HEK293 (cell line): ENCODE results near the gene BBS12.

ENCODE experiments used
- CTCF ChIA-PET: fragments of 350-600 bp; formaldehyde crosslinking; extraction: SDS; loops from one replicate; lab custom pipeline; 2021; ENCODE audit warnings: antibody characterized with exemption; lab: Yijun Ruan, JAX
- POLR2A ChIA-PET: fragments of 300-600 bp; formaldehyde crosslinking; extraction: SDS; loops from one replicate; lab custom pipeline; 2020; ENCODE audit warnings: antibody characterized with exemption, inconsistent platforms; lab: Yijun Ruan, JAX
- H3K27ac ChIP-seq: fragments of 200-500 bp; sonication (Bioruptor generic); 2 replicates; pipeline ENCODE4 v1.5.1; 2014; ENCODE audit warnings: low read depth, low read length, control low read depth, inconsistent platforms; ENCODE audit errors: extremely low read depth
- H3K36me3 ChIP-seq, 2 experiments: fragments of 200-500 bp in 1 of 2; sonication (Bioruptor generic) in 1 of 2; 1 replicate in 1 of 2; 2 replicates in 1 of 2; pipeline ENCODE4 v1.5.1; 2014 to 2017; ENCODE audit warnings: inconsistent platforms in 2 of 2, low read length in 2 of 2; ENCODE audit not compliant: control insufficient read depth in 2 of 2, insufficient read depth in 1 of 2
- H3K4me1 ChIP-seq: fragments of 200-500 bp; sonication (Bioruptor generic); 2 replicates; pipeline ENCODE4 v1.5.1; 2014; ENCODE audit warnings: mild to moderate bottlenecking, low read length, inconsistent platforms; ENCODE audit not compliant: control insufficient read depth, insufficient read depth
- H3K4me3 ChIP-seq: 2 replicates; pipeline ENCODE4 v1.5.1; 2011; ENCODE audit warnings: low read depth, mild to moderate bottlenecking, control low read depth, low read length, moderate library complexity
- H3K9me3 ChIP-seq: fragments of 200-500 bp; sonication (Bioruptor generic); 2 replicates; pipeline ENCODE4 v1.5.1; 2014; ENCODE audit warnings: low read depth, low read length, inconsistent platforms; ENCODE audit not compliant: control insufficient read depth, insufficient read depth
- CTCF ChIP-seq: fragments of 450-650 bp; formaldehyde crosslinking; IDR thresholded peaks from 2 replicates; pipeline ENCODE4 v1.5.1; 2016; ENCODE audit warnings: missing biosample characterization, missing genetic modification characterization
- FEZF1 ChIP-seq: fragments of 450-650 bp; formaldehyde crosslinking; IDR thresholded peaks from 2 replicates; pipeline ENCODE4 v1.5.1; 2016; ENCODE audit warnings: missing biosample characterization, missing genetic modification characterization
- GLI2 ChIP-seq: fragments of 450-650 bp; formaldehyde crosslinking; IDR thresholded peaks from 2 replicates; pipeline ENCODE4; 2017; ENCODE audit warnings: missing biosample characterization, missing genetic modification characterization, low read depth, borderline replicate concordance
- PRDM1 ChIP-seq: fragments of 450-650 bp; formaldehyde crosslinking; IDR thresholded peaks from 2 replicates; pipeline ENCODE4; 2016; ENCODE audit warnings: missing biosample characterization, missing genetic modification characterization
- PRDM6 ChIP-seq: fragments of 450-650 bp; formaldehyde crosslinking; IDR thresholded peaks from 2 replicates; pipeline ENCODE4 v1.5.1; 2017; ENCODE audit warnings: missing biosample characterization, missing genetic modification characterization
- SCRT1 ChIP-seq: fragments of 450-650 bp; formaldehyde crosslinking; IDR thresholded peaks from 2 replicates; pipeline ENCODE4 v1.5.1; 2016; ENCODE audit warnings: missing biosample characterization, missing genetic modification characterization, borderline replicate concordance
- ZBTB17 ChIP-seq: fragments of 450-650 bp; formaldehyde crosslinking; IDR thresholded peaks from 2 replicates; pipeline ENCODE4 v1.5.1; 2016; ENCODE audit warnings: missing biosample characterization, missing genetic modification characterization
- ZBTB20 ChIP-seq: fragments of 450-650 bp; formaldehyde crosslinking; IDR thresholded peaks from 2 replicates; pipeline ENCODE4 v1.5.1; 2016; ENCODE audit warnings: missing biosample characterization, missing genetic modification characterization
- ZBTB49 ChIP-seq: fragments of 450-650 bp; formaldehyde crosslinking; IDR thresholded peaks from 2 replicates; pipeline ENCODE4 v1.5.1; 2016; ENCODE audit warnings: missing biosample characterization, missing genetic modification characterization, low read depth
- ZBTB8A ChIP-seq: fragments of 450-650 bp; formaldehyde crosslinking; IDR thresholded peaks from 2 replicates; pipeline ENCODE4 v1.5.1; 2016; ENCODE audit warnings: missing biosample characterization, missing genetic modification characterization
- ZNF114 ChIP-seq: fragments of 450-650 bp; formaldehyde crosslinking; IDR thresholded peaks from 2 replicates; pipeline ENCODE4 v1.5.0; 2017; ENCODE audit warnings: missing biosample characterization, missing genetic modification characterization
- ZNF19 ChIP-seq: fragments of 450-650 bp; formaldehyde crosslinking; IDR thresholded peaks from 2 replicates; pipeline ENCODE4; 2016; ENCODE audit warnings: missing biosample characterization, missing genetic modification characterization, low read depth
- ZNF274 ChIP-seq, 2 experiments: fragments of 200-500 bp in 1 of 2; fragments of 450-650 bp in 1 of 2; sonication (Bioruptor generic) in 1 of 2; formaldehyde crosslinking in 1 of 2; IDR thresholded peaks; 2 replicates each; pipeline versions ENCODE4 v1.5.1 to v1.6.1; 2014 to 2016; ENCODE audit warnings: borderline replicate concordance in 1 of 2, inconsistent platforms in 1 of 2, low read length in 1 of 2, missing biosample characterization in 1 of 2, missing genetic modification characterization in 1 of 2
- ZNF311 ChIP-seq: fragments of 450-650 bp; formaldehyde crosslinking; IDR thresholded peaks from 2 replicates; pipeline ENCODE4 v1.5.1; 2017; ENCODE audit warnings: missing biosample characterization, missing genetic modification characterization, borderline replicate concordance
- ZNF324 ChIP-seq: fragments of 450-650 bp; formaldehyde crosslinking; IDR thresholded peaks from 2 replicates; pipeline ENCODE4 v1.5.1; 2016; ENCODE audit warnings: missing biosample characterization, missing genetic modification characterization
- ZNF404 ChIP-seq: fragments of 450-650 bp; formaldehyde crosslinking; IDR thresholded peaks from 2 replicates; pipeline ENCODE4 v1.5.1; 2017; ENCODE audit warnings: missing biosample characterization, missing genetic modification characterization
- ZNF423 ChIP-seq: fragments of 450-650 bp; formaldehyde crosslinking; IDR thresholded peaks from 2 replicates; pipeline ENCODE4 v1.5.1; 2016; ENCODE audit warnings: missing biosample characterization, missing genetic modification characterization
- ZNF529 ChIP-seq: fragments of 450-650 bp; formaldehyde crosslinking; IDR thresholded peaks from 2 replicates; pipeline ENCODE4 v1.5.1; 2017; ENCODE audit warnings: missing genetic modification characterization, missing biosample characterization; ENCODE audit not compliant: insufficient replicate concordance
- ZNF544 ChIP-seq: fragments of 450-650 bp; formaldehyde crosslinking; IDR thresholded peaks from 2 replicates; pipeline ENCODE4 v1.5.0; 2017; ENCODE audit warnings: missing biosample characterization, missing genetic modification characterization
- ZNF561 ChIP-seq: fragments of 450-650 bp; IDR thresholded peaks from 2 replicates; pipeline ENCODE4 v1.5.1; 2018; ENCODE audit warnings: missing biosample characterization, missing genetic modification characterization, borderline replicate concordance
- ZNF571 ChIP-seq: fragments of 450-650 bp; formaldehyde crosslinking; IDR thresholded peaks from 2 replicates; pipeline ENCODE4 v1.5.0; 2017; ENCODE audit warnings: missing biosample characterization, missing genetic modification characterization
- ZNF600 ChIP-seq: fragments of 450-650 bp; formaldehyde crosslinking; IDR thresholded peaks from 2 replicates; pipeline ENCODE4 v1.5.1; 2016; ENCODE audit warnings: missing biosample characterization, missing genetic modification characterization
- ZNF677 ChIP-seq: fragments of 450-650 bp; IDR thresholded peaks from 2 replicates; pipeline ENCODE4 v1.5.0; 2018; ENCODE audit warnings: missing biosample characterization, mild to moderate bottlenecking, missing genetic modification characterization, moderate library complexity
- ZNF747 ChIP-seq: fragments of 450-650 bp; formaldehyde crosslinking; IDR thresholded peaks from 2 replicates; pipeline ENCODE4 v1.5.1; 2016; ENCODE audit warnings: missing biosample characterization, missing genetic modification characterization
- ZXDB ChIP-seq: fragments of 450-650 bp; formaldehyde crosslinking; IDR thresholded peaks from 2 replicates; pipeline ENCODE4 v1.5.1; 2016; ENCODE audit warnings: missing biosample characterization, missing genetic modification characterization

Gene BBS12

GRCh38 chr4:122707497-122707896 lies 25.0 kb upstream of the BBS12 start:
- CTCF ChIA-PET = interaction anchor here (0.6 to 1.6 kb wide), 2 partner anchors 10 to 102 kb away, joined by 4 to 8 read pairs; no protein-coding TSS in a partner anchor
- TF ChIP-seq ZNF561 (no peak), GLI2 (tag by site-specific recombination) (no peak), ZNF19 (tag by site-specific recombination) (no peak), ZNF311 (no peak), ZXDB (no peak), ZBTB17 (no peak), ZNF544 (no peak), ZNF274 (IDR thresholded peaks at IDR 0.05; ENCODE audit: low read length) (no peak), ZNF274 (tag by site-specific recombination; IDR thresholded peaks at IDR 0.05; ENCODE audit: borderline replicate concordance) (no peak), ZNF747 (tag by site-specific recombination) (no peak), SCRT1 (tag by site-specific recombination) (no peak)
- POLR2A ChIA-PET = no interaction called here
- no peaks in the 10 kb centered on the region for H3K9me3 ChIP-seq
- no peaks in the 10 kb centered on the region for H3K4me1 ChIP-seq
- no peaks in the 10 kb centered on the region for H3K36me3 ChIP-seq
- no peak overlapping the region for H3K4me3 ChIP-seq
- H3K27ac ChIP-seq = no peak overlapping the region

GRCh38 chr4:122709236-122709635 lies 23.3 kb upstream of the BBS12 start:
- Histone ChIP-seq H3K36me3 (no peaks in the 10 kb centered on the region), H3K9me3 (no peaks in the 10 kb centered on the region), H3K27ac (no peak overlapping the region), H3K4me1 (no peaks in the 10 kb centered on the region), H3K4me3 (no peak overlapping the region)
- ChIA-PET CTCF (interaction anchor here (0.5 to 0.7 kb wide), 2 partner anchors 49 to 52 kb away, joined by 3 to 4 read pairs; no protein-coding TSS in a partner anchor), POLR2A (no interaction called here)
- TF ChIP-seq CTCF (tag by site-specific recombination) (no peak), ZNF114 (tag by site-specific recombination) (no peak), ZNF529 (tag by site-specific recombination) (no peak)

GRCh38 chr4:122710434-122711308 lies 21.8 kb upstream of the BBS12 start:
- H3K36me3 ChIP-seq = no peaks in the 10 kb centered on the region
- no peak overlapping the region for H3K27ac ChIP-seq
- peak; percentile 76 for TF ChIP-seq PRDM6 (tag by site-specific recombination)
- TF ChIP-seq ZNF677 (tag by site-specific recombination) = no peak
- peak; percentile 77 for TF ChIP-seq FEZF1 (tag by site-specific recombination)
- no peak for TF ChIP-seq ZBTB8A (tag by site-specific recombination)
- peak; percentile 71 for TF ChIP-seq PRDM1
- TF ChIP-seq ZNF274 (IDR thresholded peaks at IDR 0.05; ENCODE audit: low read length) = no peak
- no peak for TF ChIP-seq ZNF274 (tag by site-specific recombination; IDR thresholded peaks at IDR 0.05; ENCODE audit: borderline replicate concordance)
- TF ChIP-seq ZNF571 (tag by site-specific recombination) = no peak
- peak; percentile 59 for TF ChIP-seq ZNF600 (tag by site-specific recombination)
- TF ChIP-seq ZNF544 = no peak
- no peak for TF ChIP-seq ZNF324
- TF ChIP-seq ZNF747 (tag by site-specific recombination) = no peak
- TF ChIP-seq ZNF423 (tag by site-specific recombination) = no peak
- peak; percentile 95 for TF ChIP-seq ZBTB20 (tag by site-specific recombination)
- no peak for TF ChIP-seq ZNF404
- TF ChIP-seq ZBTB49 = no peak
- no peaks in the 10 kb centered on the region for H3K4me1 ChIP-seq
- no peaks in the 10 kb centered on the region for H3K9me3 ChIP-seq
- ChIA-PET CTCF (no interaction called here), POLR2A (no interaction called here)
- H3K4me3 ChIP-seq = no peak overlapping the region
